Ecto neural progenitor cell (in vitro differentiated cells): Measurements from ENCODE around the gene ATN1.

ENCODE experiments used
- DNase-seq: peaks from one replicate; pipeline ENCODE4 v3.0.0-alpha.2; 2018; ENCODE audit warnings: low spot score

Gene ATN1

GRCh38 chr12:6925540-6926279 lies 2.0 kb upstream of the ATN1 start:
- peak; percentile 84 for DNase-seq

- DNase-seq = peak; percentile 67
Measured at GRCh38 chr12:6928022-6928702, 403 bp downstream of the ATN1 start.

GRCh38 chr12:6928703-6929407 lies 1.1 kb downstream of the ATN1 start:
- no peak for DNase-seq

GRCh38 chr12:6929466-6930452 lies 2.0 kb downstream of the ATN1 start:
- no peak for DNase-seq

GRCh38 chr12:6932766-6933165 lies 5.0 kb downstream of the ATN1 start:
- DNase-seq = no peak

- DNase-seq = no peak
Measured at GRCh38 chr12:6934110-6934509, 6.4 kb downstream of the ATN1 start.

- DNase-seq = no peak
Measured at GRCh38 chr12:6935371-6936193, 7.8 kb downstream of the ATN1 start.

GRCh38 chr12:6936194-6936635 lies 8.5 kb downstream of the ATN1 start:
- no peak for DNase-seq

GRCh38 chr12:6936636-6937480 lies 9.1 kb downstream of the ATN1 start:
- peak; percentile 59 for DNase-seq

- DNase-seq = peak; percentile 98
Measured at GRCh38 chr12:6937481-6938352, 10.0 kb downstream of the ATN1 start.

- no peak for DNase-seq
Measured at GRCh38 chr12:6938353-6939190, 10.8 kb downstream of the ATN1 start.

- DNase-seq = no peak
Measured at GRCh38 chr12:6939191-6939540, 11.4 kb downstream of the ATN1 start.

- DNase-seq = no peak
Measured at GRCh38 chr12:6941267-6941666, 13.5 kb downstream of the ATN1 start.

- DNase-seq = no peak
Measured at GRCh38 chr12:6941782-6942181, 14.0 kb downstream of the ATN1 start.

- no peak for DNase-seq
Measured at GRCh38 chr12:6942331-6942665, 14.5 kb downstream of the ATN1 start.

- DNase-seq = peak; percentile 91
Measured at GRCh38 chr12:6943389-6943721, 15.6 kb downstream of the ATN1 start.

GRCh38 chr12:6943722-6944380 lies 16.1 kb downstream of the ATN1 start, which contains the start of the genes C12orf57 and RNU7-1:
Gene C12orf57 (plus strand): TSS chr12:6944022. CDS start chr12:6944122, 100 bp downstream.
Gene RNU7-1 (plus strand): TSS chr12:6943816.
- peak; percentile 93 for DNase-seq
